Uterus (tissue), 4 donors: ENCODE data around the gene EFCAB12. TPM values are rescaled to one million over a fixed set of nuclear protein-coding genes. Genes with fewer than 3 reads are reported as not detected.

Source experiments
- DNase-seq, 2 donors: peaks; one replicate each; pipeline ENCODE4 v3.0.0-alpha.2; 2019 to 2020
- H3K27ac ChIP-seq, 2 donors: fragments of 200-600 bp; sonication (generic); 1 replicate in 1 of 2; 2 replicates in 1 of 2; pipeline ENCODE4 v1.5.1; 2016 to 2018
- H3K27me3 ChIP-seq, 2 donors: fragments of 200-600 bp; sonication (generic); one replicate each; pipeline ENCODE4 v1.5.1; 2018 to 2019; ENCODE audit warnings: control low read depth in 1 of 2
- H3K36me3 ChIP-seq, 2 donors: fragments of 200-600 bp; sonication (generic); one replicate each; pipeline ENCODE4 v1.5.1; 2019; ENCODE audit warnings: control low read depth in 1 of 2
- H3K4me1 ChIP-seq, 2 donors: fragments of 200-600 bp; sonication (generic); one replicate each; pipeline ENCODE4 v1.5.1; 2018 to 2019; ENCODE audit warnings: control low read depth in 1 of 2
- H3K4me3 ChIP-seq, 2 donors: fragments of 200-600 bp; sonication (generic); 1 replicate in 1 of 2; 2 replicates in 1 of 2; pipeline ENCODE4 v1.5.1; 2018 to 2019; ENCODE audit warnings: mild to moderate bottlenecking in 1 of 2
- H3K9me3 ChIP-seq, 2 donors: fragments of 200-600 bp; sonication (generic); one replicate each; pipeline ENCODE4 v1.5.1; 2019; ENCODE audit warnings: control low read depth in 1 of 2
- CTCF ChIP-seq, 4 experiments: fragments of 200-600 bp in 2 of 4; fragments of 450-650 bp in 2 of 4; sonication (generic) in 2 of 4; IDR thresholded peaks; one replicate each; pipeline ENCODE4 v1.5.1; 2016 to 2019; ENCODE audit warnings: antibody characterized with exemption in 4 of 4, mild to moderate bottlenecking in 2 of 4, moderate library complexity in 1 of 4
- POLR2A ChIP-seq, 2 donors: fragments of 450-650 bp; IDR thresholded peaks; one replicate each; pipeline ENCODE4 v1.6.1; 2016; ENCODE audit warnings: antibody characterized with exemption in 2 of 2, mild to moderate bottlenecking in 1 of 2, moderate library complexity in 1 of 2
- intact Hi-C: fragments of 100-400 bp; cut with DNase I; formaldehyde crosslinking; loops from one replicate; pipeline ENCODE4 v1.15.1; 2023; ENCODE audit warnings: low total_unique reads
- small RNA-seq: library from RNA; depleted of rRNA; stranded (forward); fragments of <200 nt; gene quantifications from one replicate; pipeline ENCODE3, GENCODE V24; 2016
- total RNA-seq, 4 donors: library from RNA; depleted of rRNA in 3 of 4; stranded (reverse); fragments of >200 nt in 3 of 4; gene quantifications; one replicate each; pipeline versions ENCODE4 v1.1.0 to v1.2.4, GENCODE V29; 2014 to 2023
- donor health status: DM: yes; HTN: yes; CAD: no.

The EFCAB12 gene
- total RNA-seq, 4 donors from 2014 or later: under 0.01 to 0.76 (median 0.41) TPM; not detected in 1

GRCh38 chr3:129356756-129357425 is 71.5 kb downstream of the EFCAB12 start:
- intact Hi-C loops: no loop called here
- Histone ChIP-seq H3K27me3 (no peaks in the 10 kb centered on the region), H3K27ac (no peak overlapping the region), H3K4me3 (no peak overlapping the region), H3K36me3 (no peaks in the 10 kb centered on the region), H3K9me3 (no peaks in the 10 kb centered on the region), H3K4me1 (no peaks in the 10 kb centered on the region)
- no peak for DNase-seq
- TF ChIP-seq CTCF (IDR thresholded peaks at IDR 0.05): no peak
- no peak for TF ChIP-seq POLR2A (IDR thresholded peaks at IDR 0.05)

- no peaks in the 10 kb centered on the region for H3K9me3 ChIP-seq
- TF ChIP-seq CTCF (IDR thresholded peaks at IDR 0.05) (no peak), POLR2A (IDR thresholded peaks at IDR 0.05) (no peak)
- intact Hi-C loops: no loop called here
- no peak overlapping the region for H3K4me3 ChIP-seq
- H3K4me1 ChIP-seq: no peaks in the 10 kb centered on the region
- no peak for DNase-seq
- H3K27me3 ChIP-seq: no peaks in the 10 kb centered on the region
- H3K27ac ChIP-seq: peak overlapping the region in 1 of 2 donors; percentile 49
- H3K36me3 ChIP-seq: no peaks in the 10 kb centered on the region
These were observed 74.9 kb downstream of the EFCAB12 start for GRCh38 chr3:129353589-129353941.

- intact Hi-C loops: no loop called here
- peak in 1 of 2 donors; percentile 41 for DNase-seq
- peak overlapping the region in 1 of 2 donors; percentile 49 for H3K27ac ChIP-seq
These were observed 75.5 kb downstream of the EFCAB12 start for GRCh38 chr3:129352650-129353588.

GRCh38 chr3:129352045-129352444 is 76.4 kb downstream of the EFCAB12 start:
- Histone ChIP-seq H3K36me3 (no peaks in the 10 kb centered on the region), H3K27me3 (no peaks in the 10 kb centered on the region), H3K4me1 (no peaks in the 10 kb centered on the region), H3K4me3 (no peak overlapping the region), H3K27ac (no peak overlapping the region), H3K9me3 (no peaks in the 10 kb centered on the region)
- TF ChIP-seq POLR2A (IDR thresholded peaks at IDR 0.05): no peak
- no peak for TF ChIP-seq CTCF (IDR thresholded peaks at IDR 0.05)
- no peak for DNase-seq
- intact Hi-C loops: no loop called here

More at GRCh38 chr3:129352650-129353588, 75.5 kb downstream of the EFCAB12 start:
- H3K27me3 ChIP-seq: no peaks in the 10 kb centered on the region
- H3K36me3 ChIP-seq: no peaks in the 10 kb centered on the region
- H3K4me1 ChIP-seq: no peaks in the 10 kb centered on the region
- H3K9me3 ChIP-seq: no peaks in the 10 kb centered on the region
- no peak overlapping the region for H3K4me3 ChIP-seq
- TF ChIP-seq CTCF (IDR thresholded peaks at IDR 0.05): no peak
- TF ChIP-seq POLR2A (IDR thresholded peaks at IDR 0.05): no peak

Small RNA genes within 50 kb of the gene (small RNA-seq; reads per million reads assigned to genes)
- 158 reads per million, percentile 95 among the genes with 10 or more reads in this experiment for gene SNORA7B

Other genes with a start within 250 kb of the EFCAB12 start
- gene CNBP, start 244.7 kb downstream of the EFCAB12 start, total RNA-seq: 100 to 1,000 TPM; 355 to 461 (median 405) TPM
- gene COPG1, start 179.0 kb downstream of the EFCAB12 start, total RNA-seq: 100 to 1,000 TPM in 2 of 4 donors, 10 to 100 TPM in 2; 35.6 to 409 (median 118) TPM
- gene HMCES, start 149.8 kb downstream of the EFCAB12 start, total RNA-seq: 10 to 100 TPM in 3 of 4 donors, 1 to 10 TPM in 1; 2.0 to 42.9 (median 28.3) TPM
- gene MBD4, start 11.3 kb upstream of the EFCAB12 start, total RNA-seq: 10 to 100 TPM; 13.8 to 36.2 (median 20.4) TPM
- gene IFT122, start 11.6 kb upstream of the EFCAB12 start, total RNA-seq: 10 to 100 TPM in 3 of 4 donors, 1 to 10 TPM in 1; 4.1 to 70.2 (median 38.6) TPM
- under 1 TPM in 1 of 4 donors, not detected in 3; 0.34 TPM for gene RHO, start 100.0 kb upstream of the EFCAB12 start, total RNA-seq
- gene H1-8, start 114.5 kb upstream of the EFCAB12 start, total RNA-seq: not detected
- gene PLXND1, start 178.0 kb upstream of the EFCAB12 start, total RNA-seq: 100 to 1,000 TPM in 3 of 4 donors, 10 to 100 TPM in 1; 54.7 to 343 (median 121) TPM